GM23338 (cell line): ENCODE results near the gene TWIST2.

Experiments used
- CREB1 ChIP-seq: fragments of 250-450 bp; sonication (Bioruptor Pico); IDR thresholded peaks from 2 replicates; pipeline ENCODE4 v1.5.0; 2020; ENCODE audit warnings: low read depth, mild to moderate bottlenecking, moderate library complexity
- EZH2 ChIP-seq: fragments of 200-600 bp; sonication (generic); IDR thresholded peaks from one replicate; pipeline ENCODE4 v1.8.0; 2017; ENCODE audit warnings: antibody characterized with exemption, mild to moderate bottlenecking, low read depth; ENCODE audit not compliant: unreplicated experiment
- POLR2AphosphoS5 ChIP-seq: IDR thresholded peaks from 2 replicates; pipeline ENCODE4 v1.6.1; 2016; ENCODE audit warnings: antibody characterized with exemption, low read depth
- TF ChIP-seq, protein P1 (sequence below), 2 experiments: fragments of 200-600 bp in 1 of 2; sonication (generic) in 1 of 2; conservative IDR thresholded peaks; 2 replicates each; pipeline versions ENCODE4 v1.5.1 to v1.6.1; 2016 to 2017; ENCODE audit warnings: antibody characterized with exemption in 2 of 2, low read depth in 2 of 2, mild to moderate bottlenecking in 2 of 2, moderate library complexity in 1 of 2

- TF ChIP-seq, protein P1, sequence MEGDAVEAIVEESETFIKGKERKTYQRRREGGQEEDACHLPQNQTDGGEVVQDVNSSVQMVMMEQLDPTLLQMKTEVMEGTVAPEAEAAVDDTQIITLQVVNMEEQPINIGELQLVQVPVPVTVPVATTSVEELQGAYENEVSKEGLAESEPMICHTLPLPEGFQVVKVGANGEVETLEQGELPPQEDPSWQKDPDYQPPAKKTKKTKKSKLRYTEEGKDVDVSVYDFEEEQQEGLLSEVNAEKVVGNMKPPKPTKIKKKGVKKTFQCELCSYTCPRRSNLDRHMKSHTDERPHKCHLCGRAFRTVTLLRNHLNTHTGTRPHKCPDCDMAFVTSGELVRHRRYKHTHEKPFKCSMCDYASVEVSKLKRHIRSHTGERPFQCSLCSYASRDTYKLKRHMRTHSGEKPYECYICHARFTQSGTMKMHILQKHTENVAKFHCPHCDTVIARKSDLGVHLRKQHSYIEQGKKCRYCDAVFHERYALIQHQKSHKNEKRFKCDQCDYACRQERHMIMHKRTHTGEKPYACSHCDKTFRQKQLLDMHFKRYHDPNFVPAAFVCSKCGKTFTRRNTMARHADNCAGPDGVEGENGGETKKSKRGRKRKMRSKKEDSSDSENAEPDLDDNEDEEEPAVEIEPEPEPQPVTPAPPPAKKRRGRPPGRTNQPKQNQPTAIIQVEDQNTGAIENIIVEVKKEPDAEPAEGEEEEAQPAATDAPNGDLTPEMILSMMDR (conservative IDR thresholded peaks at IDR 0.05; ENCODE audit: low read depth in 2 of 2), result no peak
- TF ChIP-seq POLR2AphosphoS5, result no peak
- no peak for TF ChIP-seq EZH2
- no peak for TF ChIP-seq CREB1
These were observed 4.5 kb downstream of the TWIST2 start for GRCh38 chr2:238852206-238852869.
